Panc1 (cell line): ENCODE measurements around the gene SLC66A3. TPM values are rescaled to one million over a fixed set of nuclear protein-coding genes. Genes with fewer than 3 reads are reported as not detected.

Source experiments
- ATAC-seq: fragments of 200-7000 bp; cut with Tn5 transposase; 2 replicates; pipeline ENCODE4 v1.9.1; 2020; ENCODE audit warnings: mild to moderate bottlenecking, moderate library complexity
- BruUV-seq: library from RNA; stranded (reverse); fragments of 400-500 nt; replicated peaks from 2 replicates; lab custom pipeline; 2021; lab: Mats Ljungman, UMichigan
- CTCF ChIA-PET: fragments of 300-600 bp; sonication (Branson Sonifier 250); formaldehyde crosslinking; loops from one replicate; lab custom pipeline; 2022; ENCODE audit warnings: antibody characterized with exemption; lab: Charles Lee
- POLR2A ChIA-PET: fragments of 300-600 bp; sonication (Branson Sonifier 250); formaldehyde crosslinking; loops from one replicate; lab custom pipeline; 2022; ENCODE audit warnings: antibody characterized with exemption; lab: Charles Lee
- DNase-seq: peaks from one replicate; pipeline ENCODE4 v3.0.0-alpha.2; 2010; ENCODE audit warnings: low read depth, low spot score
- H3K27ac ChIP-seq: 2 replicates; pipeline ENCODE4 v1.5.1; 2011; ENCODE audit warnings: mild to moderate bottlenecking, low read length, inconsistent platforms
- H3K27me3 ChIP-seq: fragments of 200-500 bp; sonication (Bioruptor generic); 2 replicates; pipeline ENCODE4 v1.6.0; 2014; ENCODE audit warnings: low read length, inconsistent platforms; ENCODE audit not compliant: control insufficient read depth, insufficient read depth
- H3K36me3 ChIP-seq: fragments of 200-500 bp; sonication (Bioruptor generic); 2 replicates; pipeline ENCODE4 v1.5.1; 2014; ENCODE audit warnings: inconsistent platforms, mild to moderate bottlenecking, low read length, moderate library complexity; ENCODE audit not compliant: control insufficient read depth, insufficient read depth
- H3K4me1 ChIP-seq: 2 replicates; pipeline ENCODE4 v1.5.1; 2011; ENCODE audit warnings: inconsistent platforms, mild to moderate bottlenecking, low read length, moderate library complexity; ENCODE audit not compliant: control insufficient read depth, insufficient read depth
- H3K4me3 ChIP-seq, 2 experiments: 2 replicates each; pipeline ENCODE4 v1.5.1; 2011 to 2012; ENCODE audit warnings: low read depth in 2 of 2, low read length in 2 of 2, mild to moderate bottlenecking in 2 of 2, inconsistent platforms in 1 of 2, moderate library complexity in 1 of 2
- H3K9me3 ChIP-seq: fragments of 200-500 bp; sonication (Bioruptor generic); 2 replicates; pipeline ENCODE4 v1.5.1; 2014; ENCODE audit warnings: low read depth, mild to moderate bottlenecking, inconsistent platforms, low read length, moderate library complexity; ENCODE audit not compliant: control insufficient read depth, insufficient read depth
- POLR2AphosphoS5 ChIP-seq: IDR thresholded peaks from 2 replicates; pipeline ENCODE4 v1.6.1; 2012; ENCODE audit warnings: mild to moderate bottlenecking, low read depth, low read length, moderate library complexity
- SIN3A ChIP-seq: IDR thresholded peaks from 2 replicates; pipeline ENCODE4 v1.6.1; 2012; ENCODE audit warnings: low read depth, mild to moderate bottlenecking, low read length, moderate library complexity, borderline replicate concordance; ENCODE audit not compliant: insufficient read depth
- TCF7L2 ChIP-seq: IDR thresholded peaks from 2 replicates; pipeline ENCODE4 v1.6.1; 2011; ENCODE audit warnings: mild to moderate bottlenecking, low read depth, low read length, inconsistent platforms
- in situ Hi-C: cut with HindIII; loops from 2 replicates; pipeline ENCODE4 v1.10.0; 2016; ENCODE audit warnings: low sequenced_read_pairs, low pct_unique_long_range_greater_than_20kb
- intact Hi-C: fragments of 100-400 bp; cut with micrococcal nuclease; formaldehyde crosslinking; loops from one replicate; pipeline ENCODE4 v1.10.0; 2022; ENCODE audit not compliant: unreplicated experiment
- total RNA-seq: library from RNA; stranded (reverse); gene quantifications from one replicate; pipeline ENCODE4 v1.2.1, GENCODE V29; 2021; ENCODE audit not compliant: unreplicated experiment
- TF ChIP-seq, protein P1 (sequence below), 2 experiments: IDR thresholded peaks; 2 replicates each; pipeline ENCODE4 v1.6.1; 2011 to 2012; ENCODE audit warnings: low read depth in 2 of 2, control low read depth in 1 of 2, low read length in 1 of 2, mild to moderate bottlenecking in 1 of 2, moderate library complexity in 1 of 2; ENCODE audit not compliant: insufficient read depth in 1 of 2
- TF ChIP-seq, protein P2 (sequence below): fragments of 450-650 bp; IDR thresholded peaks from 2 replicates; pipeline ENCODE4 v1.5.1; 2017; ENCODE audit warnings: mild to moderate bottlenecking

The SLC66A3 gene
- total RNA-seq, 1 experiment from 2014 or later: 39.1 TPM

- no peak for DNase-seq
- TF ChIP-seq POLR2AphosphoS5 (no peak), SIN3A (no peak), TCF7L2 (no peak)
- TF ChIP-seq, protein P1, sequence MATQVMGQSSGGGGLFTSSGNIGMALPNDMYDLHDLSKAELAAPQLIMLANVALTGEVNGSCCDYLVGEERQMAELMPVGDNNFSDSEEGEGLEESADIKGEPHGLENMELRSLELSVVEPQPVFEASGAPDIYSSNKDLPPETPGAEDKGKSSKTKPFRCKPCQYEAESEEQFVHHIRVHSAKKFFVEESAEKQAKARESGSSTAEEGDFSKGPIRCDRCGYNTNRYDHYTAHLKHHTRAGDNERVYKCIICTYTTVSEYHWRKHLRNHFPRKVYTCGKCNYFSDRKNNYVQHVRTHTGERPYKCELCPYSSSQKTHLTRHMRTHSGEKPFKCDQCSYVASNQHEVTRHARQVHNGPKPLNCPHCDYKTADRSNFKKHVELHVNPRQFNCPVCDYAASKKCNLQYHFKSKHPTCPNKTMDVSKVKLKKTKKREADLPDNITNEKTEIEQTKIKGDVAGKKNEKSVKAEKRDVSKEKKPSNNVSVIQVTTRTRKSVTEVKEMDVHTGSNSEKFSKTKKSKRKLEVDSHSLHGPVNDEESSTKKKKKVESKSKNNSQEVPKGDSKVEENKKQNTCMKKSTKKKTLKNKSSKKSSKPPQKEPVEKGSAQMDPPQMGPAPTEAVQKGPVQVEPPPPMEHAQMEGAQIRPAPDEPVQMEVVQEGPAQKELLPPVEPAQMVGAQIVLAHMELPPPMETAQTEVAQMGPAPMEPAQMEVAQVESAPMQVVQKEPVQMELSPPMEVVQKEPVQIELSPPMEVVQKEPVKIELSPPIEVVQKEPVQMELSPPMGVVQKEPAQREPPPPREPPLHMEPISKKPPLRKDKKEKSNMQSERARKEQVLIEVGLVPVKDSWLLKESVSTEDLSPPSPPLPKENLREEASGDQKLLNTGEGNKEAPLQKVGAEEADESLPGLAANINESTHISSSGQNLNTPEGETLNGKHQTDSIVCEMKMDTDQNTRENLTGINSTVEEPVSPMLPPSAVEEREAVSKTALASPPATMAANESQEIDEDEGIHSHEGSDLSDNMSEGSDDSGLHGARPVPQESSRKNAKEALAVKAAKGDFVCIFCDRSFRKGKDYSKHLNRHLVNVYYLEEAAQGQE (IDR thresholded peaks at IDR 0.05; ENCODE audit: insufficient read depth in 1 of 2, low read depth in 2 of 2, low read length in 1 of 2): no peak
- TF ChIP-seq, protein P2, sequence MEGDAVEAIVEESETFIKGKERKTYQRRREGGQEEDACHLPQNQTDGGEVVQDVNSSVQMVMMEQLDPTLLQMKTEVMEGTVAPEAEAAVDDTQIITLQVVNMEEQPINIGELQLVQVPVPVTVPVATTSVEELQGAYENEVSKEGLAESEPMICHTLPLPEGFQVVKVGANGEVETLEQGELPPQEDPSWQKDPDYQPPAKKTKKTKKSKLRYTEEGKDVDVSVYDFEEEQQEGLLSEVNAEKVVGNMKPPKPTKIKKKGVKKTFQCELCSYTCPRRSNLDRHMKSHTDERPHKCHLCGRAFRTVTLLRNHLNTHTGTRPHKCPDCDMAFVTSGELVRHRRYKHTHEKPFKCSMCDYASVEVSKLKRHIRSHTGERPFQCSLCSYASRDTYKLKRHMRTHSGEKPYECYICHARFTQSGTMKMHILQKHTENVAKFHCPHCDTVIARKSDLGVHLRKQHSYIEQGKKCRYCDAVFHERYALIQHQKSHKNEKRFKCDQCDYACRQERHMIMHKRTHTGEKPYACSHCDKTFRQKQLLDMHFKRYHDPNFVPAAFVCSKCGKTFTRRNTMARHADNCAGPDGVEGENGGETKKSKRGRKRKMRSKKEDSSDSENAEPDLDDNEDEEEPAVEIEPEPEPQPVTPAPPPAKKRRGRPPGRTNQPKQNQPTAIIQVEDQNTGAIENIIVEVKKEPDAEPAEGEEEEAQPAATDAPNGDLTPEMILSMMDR: no peak
- intact Hi-C loops: no loop called here
- CTCF ChIA-PET: no interaction called here
- no peak for ATAC-seq
- POLR2A ChIA-PET: interaction anchor here (0.6 kb wide), 1 partner anchor 94 kb away, joined by 4 read pairs; no protein-coding TSS in a partner anchor
- H3K9me3 ChIP-seq: no peaks in the 10 kb centered on the region
- H3K36me3 ChIP-seq: peaks cover 14% of the 10 kb centered on the region
- BruUV-seq: no TSS peak
- no peaks in the 10 kb centered on the region for H3K4me1 ChIP-seq
- in situ Hi-C loops: no loop called here
- no peak overlapping the region for H3K27ac ChIP-seq
- H3K4me3 ChIP-seq: no peak overlapping the region
- H3K27me3 ChIP-seq: no peaks in the 10 kb centered on the region
These were observed 24.6 kb downstream of the SLC66A3 start for GRCh38 chr2:11179899-11180298.

DNA sequence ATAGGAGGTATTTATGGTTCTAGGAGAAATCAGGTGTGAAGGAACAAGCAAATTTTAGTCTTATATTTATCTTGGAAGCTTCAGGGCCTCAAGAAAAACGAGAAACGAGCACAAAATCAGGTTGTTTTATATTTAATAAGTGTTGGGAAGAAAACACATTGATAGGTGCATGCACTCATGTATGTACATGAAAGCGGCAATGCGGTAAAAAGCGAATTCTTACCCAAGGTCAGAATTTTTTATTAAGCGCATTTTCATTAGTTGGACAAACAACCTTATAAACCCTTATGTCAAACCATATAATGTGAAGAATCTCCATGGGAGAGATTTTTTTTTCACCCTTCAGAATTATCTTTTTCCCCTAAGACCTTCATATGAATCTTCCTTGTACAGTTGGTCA, 25.4 kb downstream of the SLC66A3 start:
- ChIA-PET CTCF (no interaction called here), POLR2A (no interaction called here)
- DNase-seq (no peak), ATAC-seq (no peak)
- H3K27ac ChIP-seq: no peak overlapping the region
- intact Hi-C loops: no loop called here
- no peak for TF ChIP-seq SIN3A
- TF ChIP-seq POLR2AphosphoS5: no peak
- TF ChIP-seq TCF7L2: no peak
- TF ChIP-seq, protein P2: no peak
- TF ChIP-seq, protein P1 (IDR thresholded peaks at IDR 0.05; ENCODE audit: insufficient read depth in 1 of 2, low read depth in 2 of 2, low read length in 1 of 2): no peak
- H3K9me3 ChIP-seq: no peaks in the 10 kb centered on the region
- no TSS peak for BruUV-seq
- H3K4me3 ChIP-seq: no peak overlapping the region
- H3K36me3 ChIP-seq: peaks cover 14% of the 10 kb centered on the region
- no peaks in the 10 kb centered on the region for H3K4me1 ChIP-seq
- no peaks in the 10 kb centered on the region for H3K27me3 ChIP-seq
- in situ Hi-C loops: no loop called here
